Measurements from ENCODE around the gene MARCHF5.

The MARCHF5 gene, protein sequence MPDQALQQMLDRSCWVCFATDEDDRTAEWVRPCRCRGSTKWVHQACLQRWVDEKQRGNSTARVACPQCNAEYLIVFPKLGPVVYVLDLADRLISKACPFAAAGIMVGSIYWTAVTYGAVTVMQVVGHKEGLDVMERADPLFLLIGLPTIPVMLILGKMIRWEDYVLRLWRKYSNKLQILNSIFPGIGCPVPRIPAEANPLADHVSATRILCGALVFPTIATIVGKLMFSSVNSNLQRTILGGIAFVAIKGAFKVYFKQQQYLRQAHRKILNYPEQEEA

DNA sequence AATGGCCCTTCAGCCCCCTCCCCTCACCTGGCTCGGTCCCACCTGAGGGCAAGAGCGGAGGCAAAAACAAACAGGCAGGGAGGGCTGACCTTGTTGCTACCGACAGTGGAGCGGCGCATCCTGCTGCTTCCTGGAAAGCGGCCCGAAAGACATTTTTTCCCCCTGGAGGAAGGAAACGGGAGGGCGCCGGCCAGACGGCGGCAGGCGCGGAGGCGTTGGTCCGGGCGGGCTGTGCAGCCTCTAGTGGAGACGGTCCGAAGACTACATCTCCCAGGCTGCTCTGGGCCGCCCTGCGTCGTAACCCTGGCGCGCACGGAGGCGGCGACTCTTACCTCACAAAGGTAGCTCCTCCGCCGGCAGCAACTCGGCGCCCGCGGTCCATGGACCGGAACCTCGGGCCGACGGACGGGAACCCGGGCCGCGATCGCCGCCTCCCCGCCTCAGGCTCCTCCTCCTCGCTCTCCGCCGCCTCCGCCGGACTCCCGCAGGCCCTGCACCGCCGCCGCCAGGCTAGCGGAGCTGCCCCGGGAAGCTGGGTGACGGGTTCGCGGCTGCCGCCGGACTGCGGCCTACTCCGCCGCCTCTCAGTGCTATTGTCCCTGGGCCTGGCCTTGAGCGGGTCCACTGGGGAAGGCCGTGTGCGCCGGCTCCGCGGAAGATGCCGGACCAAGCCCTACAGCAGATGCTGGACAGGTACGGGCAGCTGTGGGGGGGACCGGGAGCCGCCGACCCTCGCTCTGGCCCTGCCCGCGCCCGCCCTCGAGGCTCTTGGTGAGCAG, at the start of gene MARCHF5, which contains the start of gene CPEB3:
TSS of gene MARCHF5 (plus strand) at position 331 of the 779 bp plus-strand sequence. CDS start at position 659, 328 bp downstream.
TSS of gene CPEB3 (minus strand) at position 242 of the 779 bp plus-strand sequence. CDS start 50,728 bp downstream, outside the sequence.
- DNase-seq (ENCODE audit: low read depth, low spot score): peak; percentile 99

DNA sequence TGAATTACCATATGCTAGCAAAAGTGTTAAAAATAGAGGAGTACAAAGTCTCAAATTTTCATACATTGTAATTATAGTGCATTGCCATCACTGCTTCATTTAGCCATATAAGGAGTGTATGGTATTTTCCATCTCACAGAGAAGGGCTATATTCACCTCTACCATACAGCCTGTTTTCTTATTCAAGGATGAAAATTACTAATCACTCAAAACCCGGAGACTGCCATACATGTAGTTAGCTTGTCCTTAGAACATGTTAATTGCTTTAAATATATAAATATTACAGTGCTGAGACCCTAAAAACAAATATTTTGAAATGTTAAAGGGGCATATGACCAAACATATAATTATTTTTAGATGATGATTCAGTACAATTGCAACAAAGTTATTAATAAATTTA, 49.5 kb upstream of the MARCHF5 start:
- no peak for DNase-seq (ENCODE audit: low read depth, low spot score)

DNA sequence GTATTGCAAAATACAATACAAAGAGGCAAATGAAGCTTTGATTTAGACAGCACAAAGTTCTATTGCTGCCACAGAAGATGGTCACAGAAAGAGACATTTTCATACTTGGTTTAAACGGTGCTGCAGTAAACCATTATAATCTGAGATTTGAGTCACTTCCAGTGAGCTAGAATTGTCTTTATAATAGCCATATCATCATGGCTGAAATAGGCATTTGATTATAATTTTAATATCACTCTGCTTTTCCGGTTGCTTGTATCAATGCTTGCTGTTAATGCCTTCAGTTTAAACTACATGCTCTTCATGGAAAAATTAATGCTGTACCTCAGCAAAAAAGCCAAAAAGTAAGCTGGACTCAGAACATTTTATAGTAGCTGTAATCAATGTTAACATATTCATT, 48.6 kb upstream of the MARCHF5 start:
- no peak for DNase-seq (ENCODE audit: low read depth, low spot score)

DNA sequence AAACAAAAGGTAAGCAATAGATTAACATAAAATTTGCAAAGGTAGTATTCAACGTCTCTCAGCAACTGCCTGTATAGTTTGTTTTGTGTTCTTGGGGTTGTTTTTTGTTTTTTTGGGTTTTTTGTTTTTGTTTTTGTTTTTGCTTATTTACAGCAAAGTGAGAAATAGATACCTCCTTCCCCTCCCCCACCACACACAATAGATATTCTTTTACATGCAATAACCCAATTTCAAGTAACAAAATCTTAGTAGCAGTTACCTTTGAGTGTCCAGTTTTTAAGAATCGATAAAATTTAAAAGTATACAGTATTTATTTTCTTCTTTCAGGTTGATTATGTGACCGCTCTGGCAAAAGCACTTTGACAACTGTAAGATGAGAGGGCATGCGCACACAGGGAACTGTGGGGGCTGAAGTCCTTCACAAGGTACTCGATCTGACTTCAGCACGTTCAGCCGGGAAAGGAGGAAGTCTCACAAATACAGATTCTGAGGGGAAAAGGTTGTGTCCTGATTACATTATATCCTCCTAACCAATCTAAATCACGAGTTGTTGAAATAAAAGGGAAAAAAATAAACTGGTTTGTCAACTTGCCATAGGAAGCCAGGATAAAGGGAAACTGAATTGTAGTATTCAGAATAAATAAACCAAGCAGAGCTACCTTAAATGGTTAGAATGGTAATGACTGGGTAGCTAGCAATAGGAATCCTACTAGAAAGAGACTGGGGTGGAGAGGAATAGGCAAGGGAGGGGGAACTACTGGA, 47.9 kb upstream of the MARCHF5 start:
- DNase-seq (ENCODE audit: low read depth, low spot score): peak; percentile 39

DNA sequence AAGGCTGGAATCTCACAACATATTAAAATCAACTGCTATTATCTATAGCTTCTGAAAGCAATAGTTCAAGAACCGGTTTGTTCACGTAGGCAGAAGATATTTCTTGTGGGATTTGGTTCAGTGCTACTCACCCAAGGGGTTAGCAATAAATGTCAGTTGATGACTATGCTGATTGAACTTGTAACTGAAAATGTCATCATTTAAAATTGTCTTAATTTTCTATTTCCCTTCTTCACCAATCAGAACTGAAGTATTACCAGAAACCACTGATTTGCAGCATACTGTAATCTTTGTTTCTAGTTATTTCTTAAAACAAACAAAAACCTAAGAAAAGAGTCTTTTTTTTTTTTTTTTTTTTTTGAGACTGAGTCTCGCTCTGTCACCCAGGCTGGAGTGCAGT, 46.2 kb upstream of the MARCHF5 start:
- DNase-seq (ENCODE audit: low read depth, low spot score): no peak

DNA sequence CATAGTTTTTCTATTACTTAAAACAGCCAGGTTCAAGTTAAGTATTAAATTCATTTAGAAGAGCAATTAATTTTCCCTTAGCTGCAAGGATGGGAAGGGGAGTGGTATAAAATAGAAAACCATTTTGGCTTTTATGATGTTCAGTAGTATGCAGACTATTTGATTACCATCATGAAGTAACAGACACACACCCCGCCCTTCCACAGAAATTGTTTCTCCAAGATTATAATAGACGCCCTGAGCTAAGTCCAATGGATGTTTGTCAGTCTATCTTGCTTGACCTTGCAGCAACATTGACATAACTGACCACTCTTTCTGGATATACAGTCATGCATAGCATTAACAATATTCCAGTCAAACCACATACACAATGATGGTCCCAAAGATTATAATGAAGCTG, 42.4 kb upstream of the MARCHF5 start:
- no peak for DNase-seq (ENCODE audit: low read depth, low spot score)

DNA sequence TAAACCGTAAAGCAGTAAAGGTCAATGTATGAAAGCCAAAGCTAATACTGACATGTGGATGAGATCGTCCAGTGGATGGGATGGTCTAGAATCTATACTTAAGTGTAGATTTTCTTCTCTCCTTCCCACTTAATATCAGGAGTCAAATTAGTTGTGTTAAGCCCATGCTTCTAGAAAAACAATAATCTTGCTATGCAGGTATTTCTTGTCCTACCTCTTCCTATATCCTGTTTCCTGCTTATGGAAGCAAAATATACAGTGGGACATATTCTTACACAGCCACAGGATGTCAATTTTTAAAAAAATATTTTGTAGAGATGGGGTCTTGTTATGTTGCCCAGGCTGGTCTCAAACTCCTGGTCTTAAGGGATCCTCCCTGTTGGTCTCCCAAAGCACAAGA, 27.6 kb upstream of the MARCHF5 start:
- no peak for DNase-seq (ENCODE audit: low read depth, low spot score)

DNA sequence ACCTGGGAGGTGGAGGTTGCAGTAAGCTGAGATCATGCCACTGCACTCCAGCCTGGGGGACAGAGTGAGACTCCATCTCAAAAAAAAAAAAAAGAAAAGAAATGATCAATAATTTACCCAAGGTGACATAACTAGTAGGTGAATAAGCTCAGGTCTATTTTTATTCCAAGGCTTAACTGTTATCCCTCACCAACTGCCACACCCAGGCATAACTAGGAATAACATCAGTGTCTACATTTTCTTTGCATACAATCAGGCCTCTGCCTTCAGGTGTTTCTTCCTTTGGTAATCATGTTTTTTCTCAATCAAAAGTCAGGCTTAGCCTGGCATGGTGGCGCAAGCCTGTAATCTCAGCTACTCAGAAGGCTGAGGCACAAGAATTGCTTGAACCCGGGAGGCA, 26.7 kb upstream of the MARCHF5 start:
- DNase-seq (ENCODE audit: low read depth, low spot score): no peak

DNA sequence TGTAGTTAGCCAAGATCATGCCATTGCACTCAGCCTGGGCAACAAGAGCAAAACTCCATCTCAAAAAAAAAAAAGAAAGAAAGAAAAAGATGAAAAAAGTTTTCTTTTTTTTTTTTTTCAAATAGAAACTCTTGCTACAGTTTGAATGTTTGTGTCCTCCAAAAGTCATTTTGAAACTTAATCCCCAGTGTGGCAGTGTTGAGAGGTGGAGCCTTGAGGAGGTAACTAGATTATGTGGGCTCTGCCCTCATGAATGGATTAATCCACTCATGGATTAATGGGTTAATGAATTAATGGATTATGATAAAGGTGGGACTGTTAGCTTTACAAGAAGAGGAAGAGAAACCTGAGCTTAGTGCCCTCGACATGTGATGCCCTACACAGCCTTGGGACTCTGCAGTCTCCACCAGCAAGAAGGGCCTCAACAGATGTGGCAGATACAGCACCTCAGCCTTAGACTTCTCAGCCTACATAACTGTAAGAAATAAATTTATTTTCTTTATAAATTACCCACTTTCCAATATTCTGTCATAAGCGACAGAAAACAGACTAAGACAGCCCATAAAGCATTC, 25.2 kb upstream of the MARCHF5 start:
- no peak for DNase-seq (ENCODE audit: low read depth, low spot score)

DNA sequence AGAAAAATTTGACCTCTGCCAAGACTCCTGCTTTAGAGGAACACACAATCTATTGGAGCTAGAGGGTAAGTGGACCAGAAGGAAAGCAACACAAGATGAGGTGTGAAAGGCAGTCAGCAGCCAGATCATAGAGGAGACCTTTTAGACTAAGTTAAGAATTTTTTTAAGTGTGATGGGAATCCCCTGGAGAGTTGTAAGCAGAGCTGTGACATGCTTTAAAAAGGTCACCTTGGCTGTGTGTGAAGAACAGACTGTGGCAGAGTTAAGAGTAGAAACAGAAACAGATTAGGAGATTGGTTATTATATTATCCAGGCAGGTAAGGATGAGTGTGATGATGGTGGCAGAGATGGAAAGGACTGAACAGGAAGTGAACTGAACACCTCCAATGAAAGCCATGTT, 23.6 kb upstream of the MARCHF5 start:
- DNase-seq (ENCODE audit: low read depth, low spot score): no peak

DNA sequence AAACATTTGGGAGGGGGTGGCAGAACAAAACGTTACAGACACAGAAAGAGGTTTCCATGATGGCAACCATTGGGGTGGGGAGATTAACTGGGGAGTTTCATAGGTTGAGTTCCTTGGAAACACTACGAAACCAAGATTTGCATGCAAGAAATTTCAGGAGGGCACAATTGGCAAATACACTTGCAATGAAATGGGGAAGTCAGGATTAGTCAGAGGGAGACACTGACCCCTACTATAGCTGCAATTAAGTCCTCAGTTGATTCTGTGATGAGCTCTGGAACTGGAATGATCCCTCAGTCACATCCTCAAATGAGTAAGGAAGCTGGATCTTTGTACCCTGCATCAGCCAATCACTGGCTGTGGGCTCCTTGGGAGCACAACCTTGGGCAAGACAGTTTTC, 22.2 kb upstream of the MARCHF5 start:
- DNase-seq (ENCODE audit: low read depth, low spot score): no peak

DNA sequence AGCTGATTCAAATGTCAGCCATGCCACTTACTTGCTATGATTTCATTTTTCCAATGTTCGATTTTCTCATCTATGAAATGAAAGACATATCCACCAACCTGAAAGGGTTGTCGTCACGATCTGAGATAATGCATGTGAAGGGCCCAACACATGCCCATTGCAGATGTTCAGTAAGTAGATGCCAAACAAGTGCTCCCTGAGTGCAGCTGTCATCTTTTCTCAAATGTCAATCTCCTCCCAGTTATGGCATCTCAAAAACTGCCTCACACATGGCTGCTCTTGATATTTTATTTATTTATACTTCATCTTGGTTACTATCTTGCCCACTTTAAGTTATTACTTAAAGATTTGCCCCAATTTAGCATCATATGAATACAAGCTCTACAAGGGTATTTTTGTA, 16.9 kb upstream of the MARCHF5 start:
- DNase-seq (ENCODE audit: low read depth, low spot score): no peak

DNA sequence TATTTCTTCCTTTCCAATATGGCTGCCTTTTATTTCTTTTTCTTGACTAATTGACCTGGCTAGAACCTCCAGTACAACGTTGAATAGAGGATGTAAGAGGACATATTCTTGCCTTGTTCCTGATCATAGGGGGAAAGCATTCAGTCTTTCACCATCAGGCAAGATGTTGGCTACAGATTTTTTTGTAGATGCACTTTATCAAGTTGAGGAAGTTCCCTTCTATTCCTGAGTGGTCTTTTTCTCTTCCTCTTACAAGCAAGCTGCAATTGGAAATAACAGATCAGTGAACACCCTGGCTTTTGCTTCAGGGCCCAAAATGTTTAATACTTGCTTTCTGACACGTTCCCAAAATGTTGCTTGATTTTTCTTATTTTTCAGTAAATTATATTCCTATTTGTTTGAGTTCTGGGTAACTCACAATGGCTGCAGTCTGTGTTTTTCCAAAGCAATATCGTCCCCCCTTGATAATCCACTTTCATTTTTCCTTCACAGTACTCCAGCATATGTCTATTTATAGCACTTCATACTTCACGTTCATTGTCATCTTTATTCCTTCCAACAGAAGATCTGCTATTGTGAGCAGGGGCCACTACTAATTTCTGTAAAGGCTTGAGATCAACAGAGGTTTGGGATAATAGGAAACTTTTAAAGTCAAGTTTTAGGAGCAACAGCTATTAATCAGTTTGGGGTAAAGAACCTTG, 11.8 kb upstream of the MARCHF5 start:
- DNase-seq (ENCODE audit: low read depth, low spot score): no peak

DNA sequence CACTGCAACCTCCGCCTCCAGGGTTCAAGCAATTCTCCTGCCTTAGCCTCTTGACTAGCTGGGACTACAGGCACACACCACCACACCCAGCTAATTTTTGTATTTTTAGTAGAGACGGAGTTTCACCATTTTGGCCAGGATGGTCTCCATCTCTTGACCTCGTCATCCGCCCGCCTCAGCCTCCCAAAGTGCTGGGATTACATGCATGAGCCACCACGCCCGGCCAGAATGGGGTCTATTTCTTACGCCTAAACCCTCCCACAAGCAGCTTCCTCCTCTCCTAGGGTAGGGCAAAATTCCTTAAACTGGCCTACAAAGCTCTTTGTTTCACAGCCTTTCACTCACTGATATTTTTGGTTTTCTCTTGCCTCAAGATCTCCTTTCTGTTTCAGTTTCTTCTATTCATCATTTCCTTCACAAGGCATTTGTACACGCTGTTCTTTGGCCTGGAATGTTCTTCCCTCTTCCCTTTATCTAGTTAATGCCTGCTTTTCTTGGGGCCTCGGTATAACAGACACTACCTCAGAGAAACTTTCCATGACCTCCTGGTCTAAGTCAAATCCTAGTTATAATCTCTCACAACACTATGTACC, 6.8 kb upstream of the MARCHF5 start:
- no peak for DNase-seq (ENCODE audit: low read depth, low spot score)

DNA sequence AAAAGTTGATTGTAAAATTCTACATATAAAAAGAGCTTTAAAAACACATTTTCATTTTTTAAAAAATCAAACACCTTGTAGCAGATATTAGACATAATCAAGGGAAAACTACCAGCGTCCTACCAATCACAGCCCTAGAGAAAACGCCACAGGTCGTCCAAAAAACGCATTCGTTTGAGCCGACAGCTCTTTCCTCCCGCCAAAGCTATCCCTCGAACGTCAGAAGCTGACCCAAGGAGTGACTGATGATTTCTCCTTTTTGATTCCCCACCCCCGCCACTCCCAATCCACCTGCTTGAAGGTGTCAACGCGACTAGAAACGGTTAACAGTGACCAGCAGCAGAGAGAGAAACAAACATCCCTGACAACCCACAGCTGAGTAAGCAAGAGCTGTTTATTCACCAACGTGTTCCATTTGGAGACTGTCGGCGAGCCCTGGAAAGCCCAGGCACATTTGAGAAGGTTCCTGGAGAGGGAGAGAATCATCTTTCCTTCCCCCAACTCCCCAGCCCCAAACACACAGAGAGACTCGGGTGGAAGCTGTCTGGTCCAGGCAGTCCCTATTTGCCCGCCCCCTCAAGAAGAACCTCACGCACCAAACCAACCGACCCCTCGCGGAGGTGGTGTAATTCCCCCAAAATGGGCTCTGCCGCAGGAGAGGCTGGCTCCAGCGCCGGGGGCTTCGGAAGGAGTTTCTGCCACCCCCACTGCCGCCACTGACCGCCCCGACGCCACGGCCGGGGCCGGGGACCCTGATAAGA, 711 bp upstream of the MARCHF5 start:
- DNase-seq (ENCODE audit: low read depth, low spot score): peak; percentile 56

DNA sequence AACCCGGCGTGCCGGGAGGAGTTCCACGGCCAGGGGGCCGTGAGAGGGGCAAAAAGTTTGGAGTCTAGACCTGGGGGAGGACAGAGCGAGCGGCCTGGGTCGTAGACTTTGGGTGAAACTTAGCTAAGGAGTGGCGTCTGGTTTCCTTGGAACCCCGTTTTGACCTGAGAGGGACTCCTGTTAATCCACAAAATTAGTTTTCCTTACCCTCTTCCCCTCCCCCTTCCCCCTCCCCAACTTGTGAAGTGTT, 574 bp downstream of the MARCHF5 start:
- DNase-seq (ENCODE audit: low read depth, low spot score): no peak

DNA sequence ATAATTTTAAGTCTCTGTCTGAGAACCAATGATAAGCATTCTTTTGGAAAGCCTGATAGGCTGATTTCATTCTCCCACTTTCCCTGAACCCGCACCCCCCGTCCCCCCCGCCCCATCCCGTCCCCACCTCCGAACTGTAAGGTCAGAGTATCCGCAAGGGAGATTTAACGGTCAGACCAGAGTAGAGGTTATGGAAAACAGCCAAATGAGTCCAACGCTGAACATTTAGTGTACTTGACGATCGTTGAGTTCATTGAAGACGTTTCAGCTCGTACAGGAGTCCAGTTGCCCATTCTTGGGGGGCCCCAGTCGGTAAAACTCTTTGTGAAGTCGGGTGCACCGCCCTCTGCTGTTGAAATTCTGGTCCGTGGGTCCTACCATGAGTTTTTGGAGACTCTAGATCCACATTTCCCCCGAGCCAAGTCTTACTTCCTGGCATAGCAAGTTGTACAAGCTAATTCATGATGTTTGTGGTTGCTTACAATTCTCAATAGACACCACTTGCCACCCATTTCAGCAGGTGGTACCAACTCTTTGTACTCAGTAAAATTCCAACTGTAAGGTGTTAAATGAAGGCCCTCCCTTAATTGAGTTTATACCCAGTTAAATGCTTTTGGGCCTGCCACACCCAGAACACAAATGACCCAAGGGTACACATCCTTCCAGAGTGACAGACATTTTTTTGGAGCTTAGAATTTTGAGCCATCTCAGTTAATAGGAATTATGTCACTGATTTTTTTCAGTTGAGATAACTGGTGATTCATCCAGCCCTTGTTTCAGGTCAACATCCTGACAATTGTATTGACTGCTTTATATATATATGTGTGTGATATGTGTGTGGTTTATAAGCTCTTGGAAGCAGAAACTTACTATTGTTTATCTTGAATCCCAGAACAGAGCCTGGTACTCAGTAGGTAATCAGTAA, 1.2 kb downstream of the MARCHF5 start:
- peak; percentile 21 for DNase-seq (ENCODE audit: low read depth, low spot score)

DNA sequence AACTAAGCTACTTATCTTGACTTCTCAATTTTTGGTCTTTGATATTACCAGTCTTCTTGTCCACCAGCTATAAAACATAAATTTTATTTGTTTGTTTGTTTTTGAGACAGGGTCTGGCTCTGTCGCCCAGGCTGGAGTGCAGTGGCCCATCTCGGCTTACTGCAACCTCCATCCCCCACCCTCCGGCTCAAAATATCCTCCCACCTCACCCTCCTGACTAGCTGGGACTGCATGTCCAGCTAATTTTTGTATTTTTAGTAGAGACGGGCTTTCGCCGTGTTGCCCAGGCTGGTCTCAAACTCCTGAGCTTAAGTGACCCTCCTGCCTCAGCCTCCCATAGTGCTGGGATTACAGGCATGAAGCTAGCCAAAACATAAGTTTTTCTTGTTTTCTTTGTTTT, 7.5 kb downstream of the MARCHF5 start:
- DNase-seq (ENCODE audit: low read depth, low spot score): no peak

DNA sequence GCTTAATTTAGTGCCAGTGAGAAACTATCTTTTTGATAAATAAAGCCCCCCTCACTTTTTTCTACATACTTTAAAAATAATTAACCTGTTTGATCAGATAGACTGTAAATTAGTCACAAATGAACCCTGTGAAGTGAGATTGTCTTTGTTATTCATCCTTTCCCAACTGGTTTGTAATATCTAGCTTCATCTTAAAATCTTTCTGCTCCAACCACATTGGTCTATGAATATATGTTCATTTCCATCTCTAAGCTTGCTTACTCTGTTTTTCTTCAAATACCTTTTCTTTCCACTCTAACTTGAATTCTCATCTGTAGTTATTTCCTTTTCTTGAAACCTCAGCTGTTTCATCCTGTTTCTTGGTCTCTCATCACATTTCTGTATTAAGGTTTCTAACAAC, 12.1 kb downstream of the MARCHF5 start:
- DNase-seq (ENCODE audit: low read depth, low spot score): no peak

All from ELF-1 (cell line).